B cell (primary cell): ENCODE data around the gene TMEM254. TPM values are rescaled to one million over a fixed set of nuclear protein-coding genes. Genes with fewer than 3 reads are reported as not detected.
"Not testable (repeated sequence)": the region's sequence is repeated elsewhere in the genome, so short reads cannot be mapped to it uniquely, and the experiment has no call there.

Experiments used
- ATAC-seq: fragments of 200-7000 bp; cut with Tn5 transposase; one replicate; pipeline ENCODE4 v1.10.0; 2021; ENCODE audit warnings: low read depth, mild to moderate bottlenecking, moderate number of reproducible peaks, moderate library complexity
- CTCF ChIA-PET: fragments of 350-600 bp; sonication (Branson Sonifier 250); formaldehyde crosslinking; loops from one replicate; lab custom pipeline; 2021; ENCODE audit warnings: antibody characterized with exemption, inconsistent platforms; lab: Charles Lee
- POLR2A ChIA-PET: fragments of 350-600 bp; sonication (Branson Sonifier 250); formaldehyde crosslinking; loops from one replicate; lab custom pipeline; 2021; ENCODE audit warnings: antibody characterized with exemption; lab: Charles Lee
- DNase-seq: peaks from one replicate; pipeline ENCODE4 v3.0.0; 2013
- H2AFZ ChIP-seq: 2 replicates; pipeline ENCODE4 v1.6.1; 2012; ENCODE audit warnings: mild to moderate bottlenecking, low read depth, low read length; ENCODE audit not compliant: insufficient read depth, poor library complexity, severe bottlenecking
- H3K27ac ChIP-seq, 2 donors: 1 replicate in 1 of 2; 2 replicates in 1 of 2; pipeline ENCODE4 v1.5.1; 2012 to 2013; ENCODE audit warnings: low read length in 2 of 2, mild to moderate bottlenecking in 2 of 2, moderate library complexity in 1 of 2
- H3K27me3 ChIP-seq, 4 experiments: fragments of 200-600 bp in 1 of 4; sonication (generic) in 1 of 4; replicated peaks in 1 of 4; 1 replicate in 2 of 4; 2 replicates in 2 of 4; pipeline versions ENCODE4 v1.6.1 to v1.7.0; 2013 to 2016; ENCODE audit warnings: low read length in 3 of 4, mild to moderate bottlenecking in 2 of 4, mixed read lengths in 1 of 4, moderate library complexity in 1 of 4; ENCODE audit not compliant: insufficient read depth in 4 of 4, control insufficient read depth in 3 of 4; ENCODE audit errors: control extremely low read depth in 1 of 4
- H3K36me3 ChIP-seq, 2 experiments: replicated peaks in 1 of 2; 1 replicate in 1 of 2; 2 replicates in 1 of 2; pipeline versions ENCODE4 v1.6.1 to v1.7.1; 2013; ENCODE audit warnings: low read length in 1 of 2; ENCODE audit not compliant: insufficient read depth in 2 of 2, control insufficient read depth in 1 of 2; ENCODE audit errors: control extremely low read depth in 1 of 2, extremely low read depth in 1 of 2
- H3K4me1 ChIP-seq, 2 donors: fragments of 200-600 bp in 1 of 2; sonication (generic) in 1 of 2; 1 replicate in 1 of 2; 2 replicates in 1 of 2; pipeline versions ENCODE4 v1.5.1 to v1.6.1; 2013 to 2017; ENCODE audit warnings: low read length in 2 of 2; ENCODE audit not compliant: control insufficient read depth in 2 of 2, insufficient read depth in 2 of 2
- H3K4me2 ChIP-seq: replicated peaks from 2 replicates; pipeline ENCODE3; 2012; ENCODE audit warnings: mild to moderate bottlenecking, low read depth, low read length; ENCODE audit not compliant: poor library complexity, severe bottlenecking
- H3K4me3 ChIP-seq, 5 experiments: fragments of 200-600 bp in 1 of 5; sonication (generic) in 1 of 5; 1 replicate in 3 of 5; 2 replicates in 2 of 5; pipeline versions ENCODE4 v1.5.1 to v1.7.0; 2011 to 2016; ENCODE audit warnings: low read length in 4 of 5, mild to moderate bottlenecking in 4 of 5, low read depth in 2 of 5, control low read depth in 1 of 5, moderate library complexity in 1 of 5; ENCODE audit not compliant: insufficient read depth in 1 of 5; ENCODE audit errors: control extremely low read depth in 1 of 5, extremely low read depth in 1 of 5
- H3K79me2 ChIP-seq: fragments of 200-600 bp; sonication (generic); one replicate; pipeline ENCODE4 v1.6.0; 2016; ENCODE audit warnings: low read length; ENCODE audit not compliant: control insufficient read depth, insufficient read depth
- H3K9ac ChIP-seq: fragments of 200-600 bp; sonication (generic); 2 replicates; pipeline ENCODE4 v1.6.1; 2017; ENCODE audit warnings: mild to moderate bottlenecking, low read length, moderate library complexity
- H3K9me3 ChIP-seq, 3 donors: one replicate each; pipeline versions ENCODE4 v1.6.1 to v1.7.1; 2013; ENCODE audit warnings: low read length in 2 of 3; ENCODE audit not compliant: control insufficient read depth in 2 of 3, insufficient read depth in 1 of 3; ENCODE audit errors: control extremely low read depth in 1 of 3
- H4K20me1 ChIP-seq: 2 replicates; pipeline ENCODE4 v1.6.0; 2012; ENCODE audit warnings: mild to moderate bottlenecking, low read length; ENCODE audit not compliant: insufficient read depth, control insufficient read depth, poor library complexity, severe bottlenecking
- H3K27ac Mint-ChIP-seq: one replicate; pipeline ENCODE4 v1.8.0; 2021; ENCODE audit warnings: mixed read lengths
- H3K27me3 Mint-ChIP-seq: one replicate; pipeline ENCODE4 v1.8.0; 2021; ENCODE audit warnings: mixed read lengths
- H3K4me1 Mint-ChIP-seq: one replicate; pipeline ENCODE4 v1.8.0; 2021; ENCODE audit warnings: mixed read lengths
- H3K4me3 Mint-ChIP-seq: one replicate; pipeline ENCODE4 v1.8.0; 2021; ENCODE audit warnings: mixed read lengths
- H3K9me3 Mint-ChIP-seq: one replicate; pipeline ENCODE4 v1.8.0; 2022; ENCODE audit warnings: mixed read lengths; ENCODE audit not compliant: insufficient read depth
- CTCF ChIP-seq: fragments of 200-600 bp; IDR thresholded peaks from one replicate; pipeline ENCODE4 v1.8.0; 2022; ENCODE audit warnings: antibody characterized with exemption, mild to moderate bottlenecking
- EZH2 ChIP-seq: IDR thresholded peaks from 2 replicates; pipeline ENCODE4 v1.6.1; 2012; ENCODE audit warnings: borderline replicate concordance, low read depth, mild to moderate bottlenecking, moderate library complexity, low read length; ENCODE audit not compliant: insufficient read depth, poor library complexity, severe bottlenecking
- WGBS: methylation state at CpG from one replicate; pipeline ENCODE4 v1.1.5; 2013; ENCODE audit warnings: missing lambda C conversion rate; ENCODE audit not compliant: insufficient coverage; 5-methylcytosine and 5-hydroxymethylcytosine counted together
- intact Hi-C: fragments of 100-400 bp; cut with micrococcal nuclease; formaldehyde crosslinking; loops from one replicate; pipeline ENCODE4 v1.10.0; 2022
- polyA minus RNA-seq: library from RNA; depleted of rRNA, polyadenylated mRNA; stranded (reverse); fragments of >200 nt; gene quantifications from 2 replicates; pipeline ENCODE4 v1.2.3, GENCODE V29; 2012
- polyA plus RNA-seq: library from polyadenylated mRNA; depleted of rRNA; stranded (reverse); fragments of >200 nt; gene quantifications from 2 replicates; pipeline ENCODE4 v1.2.3, GENCODE V29; 2012
- total RNA-seq, 2 donors: library from RNA; stranded (reverse); fragments of 120-200 nt in 1 of 2; gene quantifications; 1 replicate in 1 of 2; 2 replicates in 1 of 2; pipeline versions ENCODE4 v1.2.3 to v1.2.4, GENCODE V29; 2013 to 2022

Gene TMEM254
- total RNA-seq (13.1 and 13.7 TPM in 2 replicates), polyA plus RNA-seq (6.6 and 9.8 TPM in 2 replicates), polyA minus RNA-seq (5.2 and 5.8 TPM in 2 replicates)
- 11.3 TPM for total RNA-seq (2013)

DNA sequence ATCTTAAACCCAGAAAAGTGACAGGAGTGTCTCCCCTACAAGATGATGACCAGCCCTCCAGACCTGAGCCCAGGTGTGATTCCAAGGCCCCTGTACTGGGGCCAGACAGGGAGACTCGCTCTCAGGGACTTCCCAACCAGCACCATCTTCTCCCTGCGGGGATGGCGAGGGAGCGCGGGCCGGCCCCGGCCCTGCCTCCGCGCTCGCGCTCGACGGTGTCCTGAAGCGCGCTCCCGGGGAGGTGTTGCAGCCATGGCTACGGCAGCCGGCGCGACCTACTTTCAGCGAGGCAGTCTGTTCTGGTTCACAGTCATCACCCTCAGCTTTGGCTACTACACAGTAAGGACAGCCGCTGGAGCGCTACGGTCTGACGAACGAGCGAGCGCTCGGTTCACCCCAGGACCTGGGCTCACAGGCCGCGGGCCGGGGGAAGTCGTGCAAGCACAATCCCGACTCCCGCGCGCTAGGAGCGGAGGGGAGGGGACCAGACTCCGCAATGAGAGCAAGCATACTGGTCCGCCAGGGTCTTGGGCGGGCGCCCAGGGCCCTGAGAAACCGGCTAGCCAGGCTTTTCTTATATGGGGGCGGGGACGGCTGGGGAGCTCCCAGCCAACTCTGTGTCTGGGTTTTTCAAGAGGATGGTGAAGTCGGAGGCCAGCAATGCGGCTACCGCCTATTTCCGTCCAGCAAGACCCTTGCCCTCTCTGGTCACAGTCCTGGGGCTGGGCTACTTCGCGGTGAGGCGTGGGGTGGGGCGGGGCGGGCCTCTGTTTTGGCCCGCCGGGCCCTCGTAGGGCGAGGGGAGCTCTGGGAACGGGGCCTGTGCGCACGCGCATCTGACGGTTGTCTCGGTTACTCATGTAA is at the start of gene TMEM254:
Gene TMEM254 (plus strand): TSS at position 218 of the 864 bp plus-strand sequence. CDS start 35 bp downstream, at position 253.
- POLR2A ChIA-PET = interaction anchor here (1.0 to 1.3 kb wide), 3 partner anchors 108 to 140 kb away, joined by 3 to 5 read pairs (median 4); no protein-coding TSS in a partner anchor
- peak within 1 kb of the TSS; percentile 74 to 98 (median 97) for H3K4me3 ChIP-seq
- ATAC-seq = peak; percentile 86
- peak within 1 kb of the TSS; percentile 80 for H3K4me2 ChIP-seq
- H3K9me3 Mint-ChIP-seq = no peaks in the 10 kb centered on the region
- no peak for TF ChIP-seq EZH2
- no peak for TF ChIP-seq CTCF
- H3K27me3 ChIP-seq = no peaks in the 10 kb centered on the region
- peaks cover 16% of the 10 kb centered on the region for H3K4me1 Mint-ChIP-seq
- WGBS = under 1% methylated on average over 61 of the region's 64 CpGs
- H3K4me3 Mint-ChIP-seq = peak within 1 kb of the TSS; percentile 97
- peak; percentile 92 for DNase-seq
- H2AFZ ChIP-seq = peak within 1 kb of the TSS; percentile 99
- peak within 1 kb of the TSS; percentile 96 for H3K9ac ChIP-seq
- H3K9me3 ChIP-seq = no peaks in the 10 kb centered on the region
- H3K4me1 ChIP-seq = peaks cover 11 to 15% of the 10 kb centered on the region in 2 donors
- peak within 1 kb of the TSS; percentile 92 for H3K27ac Mint-ChIP-seq
- intact Hi-C loops = loop anchor here (1.0 to 10.0 kb wide), 5 partner anchors 64 to 254 kb away; partner anchors contain the start of genes ANXA11 and NUTM2E
- peaks cover 7% of the 10 kb centered on the region for H3K79me2 ChIP-seq
- peak within 1 kb of the TSS; percentile 84 to 90 for H3K27ac ChIP-seq
- peaks cover 0 to 7% of the 10 kb centered on the region in 2 experiments for H3K36me3 ChIP-seq
- CTCF ChIA-PET = interaction anchor here (1.0 to 2.2 kb wide), 4 partner anchors 12 to 144 kb away, joined by 4 to 15 read pairs (median 6); no protein-coding TSS in a partner anchor
- no peaks in the 10 kb centered on the region for H3K27me3 Mint-ChIP-seq
- H4K20me1 ChIP-seq = no peaks in the 10 kb centered on the region

DNA sequence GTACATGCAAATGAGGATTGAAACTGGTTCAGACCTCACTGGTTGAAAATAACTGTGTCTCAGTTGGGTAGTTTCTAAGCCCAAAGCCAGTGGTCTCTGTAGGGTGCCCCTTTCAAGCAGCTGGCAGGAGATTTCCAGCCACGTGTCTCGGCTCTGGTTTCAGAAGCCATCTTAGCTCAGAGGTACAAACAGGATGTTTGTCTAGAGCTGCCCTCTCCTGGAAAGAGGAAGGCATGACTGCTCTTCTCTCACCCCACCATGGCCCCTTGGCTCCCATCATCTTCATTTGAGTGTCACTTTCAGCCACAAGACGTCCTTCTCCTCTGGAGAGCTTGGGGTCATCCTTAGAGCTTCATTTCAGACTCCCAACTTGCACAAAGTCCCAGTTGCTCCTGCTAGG is 49.3 kb upstream of the TMEM254 start:
- ATAC-seq = peak; percentile 82
- H3K4me1 Mint-ChIP-seq, H3K4me3 Mint-ChIP-seq, H3K27ac ChIP-seq, H3K4me3 ChIP-seq, H3K79me2 ChIP-seq, intact Hi-C loops, H3K27ac Mint-ChIP-seq, H3K27me3 Mint-ChIP-seq, H3K4me1 ChIP-seq, H4K20me1 ChIP-seq, H3K9me3 ChIP-seq, H3K9me3 Mint-ChIP-seq, H3K4me2 ChIP-seq, POLR2A ChIA-PET, H3K36me3 ChIP-seq, H3K9ac ChIP-seq, H3K27me3 ChIP-seq: not testable (repeated sequence)
- DNase-seq = peak; percentile 50
- H2AFZ ChIP-seq = peak overlapping the region; percentile 33
- WGBS = 57% methylated on average over 1 of the region's 3 CpGs
- CTCF ChIA-PET = interaction anchor here (0.7 to 1.8 kb wide), 8 partner anchors 16 to 117 kb away, joined by 3 to 16 read pairs (median 4); no protein-coding TSS in a partner anchor

DNA sequence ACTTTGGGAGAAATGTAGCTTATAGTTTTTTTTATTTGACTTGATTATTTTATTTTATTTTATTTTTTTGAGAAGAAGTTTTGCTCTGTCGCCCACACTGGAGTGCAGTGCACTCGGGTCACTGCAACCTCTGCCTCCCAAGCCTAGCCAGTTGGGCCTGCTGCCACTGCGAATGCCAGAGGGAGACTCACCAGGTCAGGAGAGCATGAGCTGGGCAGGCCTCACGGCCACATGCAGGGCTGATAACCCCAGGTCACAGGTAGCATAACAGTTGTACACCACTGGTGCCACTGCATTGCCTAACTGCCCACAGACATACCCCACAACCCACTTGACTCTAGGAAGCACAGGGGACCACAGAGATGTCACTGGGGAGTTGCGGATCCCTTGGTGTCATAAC is 48.6 kb upstream of the TMEM254 start:
- H3K4me2 ChIP-seq, H4K20me1 ChIP-seq, H2AFZ ChIP-seq, intact Hi-C loops, H3K9ac ChIP-seq, H3K4me3 Mint-ChIP-seq, H3K27ac ChIP-seq, DNase-seq, H3K27me3 ChIP-seq, H3K4me1 Mint-ChIP-seq, H3K9me3 Mint-ChIP-seq, ATAC-seq, H3K4me1 ChIP-seq, H3K36me3 ChIP-seq, H3K27me3 Mint-ChIP-seq, POLR2A ChIA-PET, H3K9me3 ChIP-seq, H3K27ac Mint-ChIP-seq, H3K4me3 ChIP-seq, H3K79me2 ChIP-seq: not testable (repeated sequence)
- WGBS = 51% methylated on average over 4 of the region's 5 CpGs
- CTCF ChIA-PET = interaction anchor here (0.6 to 1.8 kb wide), 6 partner anchors 15 to 299 kb away, joined by 3 to 16 read pairs (median 5); no protein-coding TSS in a partner anchor
